Measurements from ENCODE around the gene FRAS1.

FRAS1 gene

GRCh38 chr4:78529569-78530209 is 472.6 kb downstream of the FRAS1 start:
- Histone ChIP-seq H3K9me3 (ENCODE audit: control extremely low read depth in 1 of 5, control insufficient read depth in 4 of 5, insufficient read depth in 2 of 5, low read depth in 1 of 5, low read length in 4 of 5) (no peaks in the 10 kb centered on the region), H3K27ac (ENCODE audit: insufficient read depth in 1 of 2, low read depth in 1 of 2, low read length in 2 of 2, poor library complexity in 1 of 2, severe bottlenecking in 2 of 2) (no peak overlapping the region), H3K27me3 (replicated peaks in 2 of 5; ENCODE audit: control insufficient read depth in 4 of 5, insufficient read depth in 5 of 5, low read length in 4 of 5) (no peaks in the 10 kb centered on the region), H3K4me1 (ENCODE audit: control extremely low read depth in 1 of 4, control insufficient read depth in 4 of 4, insufficient read depth in 4 of 4, low read length in 3 of 4) (peaks cover 0 to 6% (median 0%) of the 10 kb centered on the region in 4 experiments), H3K4me3 (ENCODE audit: control insufficient read depth in 1 of 7, extremely low read depth in 1 of 7, insufficient read depth in 4 of 7, low read depth in 2 of 7, low read length in 6 of 7) (no peak overlapping the region), H3K36me3 (ENCODE audit: control insufficient read depth in 4 of 4, insufficient read depth in 4 of 4, low read length in 3 of 4) (no peaks in the 10 kb centered on the region)
- 100% methylated on average over 1 of the region's 2 CpGs for whole genome bisulfite sequencing (ENCODE audit: insufficient coverage)
- ChIA-PET POLR2A (no interaction called here), CTCF (no interaction called here)
- no peak for DNase-seq

- H3K4me3 ChIP-seq (ENCODE audit: control insufficient read depth in 1 of 7, extremely low read depth in 1 of 7, insufficient read depth in 4 of 7, low read depth in 2 of 7, low read length in 6 of 7): no peak overlapping the region
- peaks cover 0 to 6% (median 0%) of the 10 kb centered on the region in 4 experiments for H3K4me1 ChIP-seq (ENCODE audit: control extremely low read depth in 1 of 4, control insufficient read depth in 4 of 4, insufficient read depth in 4 of 4, low read length in 3 of 4)
- no peaks in the 10 kb centered on the region for H3K36me3 ChIP-seq (ENCODE audit: control insufficient read depth in 4 of 4, insufficient read depth in 4 of 4, low read length in 3 of 4)
- no peak overlapping the region for H3K27ac ChIP-seq (ENCODE audit: insufficient read depth in 1 of 2, low read depth in 1 of 2, low read length in 2 of 2, poor library complexity in 1 of 2, severe bottlenecking in 2 of 2)
- ChIA-PET CTCF (no interaction called here), POLR2A (no interaction called here)
- no peak for DNase-seq
- no CpG with 5 or more reads among the region's 1 CpG for WGBS (ENCODE audit: insufficient coverage)
- no peaks in the 10 kb centered on the region for H3K9me3 ChIP-seq (ENCODE audit: control extremely low read depth in 1 of 5, control insufficient read depth in 4 of 5, insufficient read depth in 2 of 5, low read depth in 1 of 5, low read length in 4 of 5)
- H3K27me3 ChIP-seq (replicated peaks in 2 of 5; ENCODE audit: control insufficient read depth in 4 of 5, insufficient read depth in 5 of 5, low read length in 4 of 5): no peaks in the 10 kb centered on the region
Measured at GRCh38 chr4:78532046-78532445, 474.9 kb downstream of the FRAS1 start.

GRCh38 chr4:78533854-78534253 is 476.7 kb downstream of the FRAS1 start:
- 88% methylated on average over 5 of the region's 5 CpGs for WGBS (ENCODE audit: insufficient coverage)
- no peak for DNase-seq
- Histone ChIP-seq H3K27me3 (replicated peaks in 2 of 5; ENCODE audit: control insufficient read depth in 4 of 5, insufficient read depth in 5 of 5, low read length in 4 of 5) (no peaks in the 10 kb centered on the region), H3K4me1 (ENCODE audit: control extremely low read depth in 1 of 4, control insufficient read depth in 4 of 4, insufficient read depth in 4 of 4, low read length in 3 of 4) (peaks cover 0 to 6% (median 0%) of the 10 kb centered on the region in 4 experiments), H3K4me3 (ENCODE audit: control insufficient read depth in 1 of 7, extremely low read depth in 1 of 7, insufficient read depth in 4 of 7, low read depth in 2 of 7, low read length in 6 of 7) (no peak overlapping the region), H3K27ac (ENCODE audit: insufficient read depth in 1 of 2, low read depth in 1 of 2, low read length in 2 of 2, poor library complexity in 1 of 2, severe bottlenecking in 2 of 2) (no peak overlapping the region), H3K36me3 (ENCODE audit: control insufficient read depth in 4 of 4, insufficient read depth in 4 of 4, low read length in 3 of 4) (no peaks in the 10 kb centered on the region), H3K9me3 (ENCODE audit: control extremely low read depth in 1 of 5, control insufficient read depth in 4 of 5, insufficient read depth in 2 of 5, low read depth in 1 of 5, low read length in 4 of 5) (no peaks in the 10 kb centered on the region)
- POLR2A ChIA-PET: no interaction called here
- CTCF ChIA-PET: no interaction called here

- no peak for DNase-seq
- H3K4me3 ChIP-seq (ENCODE audit: control insufficient read depth in 1 of 7, extremely low read depth in 1 of 7, insufficient read depth in 4 of 7, low read depth in 2 of 7, low read length in 6 of 7): no peak overlapping the region
- no peaks in the 10 kb centered on the region for H3K36me3 ChIP-seq (ENCODE audit: control insufficient read depth in 4 of 4, insufficient read depth in 4 of 4, low read length in 3 of 4)
- POLR2A ChIA-PET: no interaction called here
- H3K27ac ChIP-seq (ENCODE audit: insufficient read depth in 1 of 2, low read depth in 1 of 2, low read length in 2 of 2, poor library complexity in 1 of 2, severe bottlenecking in 2 of 2): no peak overlapping the region
- WGBS (ENCODE audit: insufficient coverage): 98% methylated on average over 4 of the region's 4 CpGs
- peaks cover 0 to 6% (median 0%) of the 10 kb centered on the region in 4 experiments for H3K4me1 ChIP-seq (ENCODE audit: control extremely low read depth in 1 of 4, control insufficient read depth in 4 of 4, insufficient read depth in 4 of 4, low read length in 3 of 4)
- H3K27me3 ChIP-seq (replicated peaks in 2 of 5; ENCODE audit: control insufficient read depth in 4 of 5, insufficient read depth in 5 of 5, low read length in 4 of 5): no peaks in the 10 kb centered on the region
- CTCF ChIA-PET: no interaction called here
- no peaks in the 10 kb centered on the region for H3K9me3 ChIP-seq (ENCODE audit: control extremely low read depth in 1 of 5, control insufficient read depth in 4 of 5, insufficient read depth in 2 of 5, low read depth in 1 of 5, low read length in 4 of 5)
Measured at GRCh38 chr4:78534286-78534955, 477.3 kb downstream of the FRAS1 start.

GRCh38 chr4:78542373-78542772 is 485.2 kb downstream of the FRAS1 start:
- no peaks in the 10 kb centered on the region for H3K27me3 ChIP-seq (replicated peaks in 2 of 5; ENCODE audit: control insufficient read depth in 4 of 5, insufficient read depth in 5 of 5, low read length in 4 of 5)
- ChIA-PET CTCF (no interaction called here), POLR2A (no interaction called here)
- H3K4me3 ChIP-seq (ENCODE audit: control insufficient read depth in 1 of 7, extremely low read depth in 1 of 7, insufficient read depth in 4 of 7, low read depth in 2 of 7, low read length in 6 of 7): no peak overlapping the region
- WGBS (ENCODE audit: insufficient coverage): 100% methylated on average over 1 of the region's 5 CpGs
- H3K9me3 ChIP-seq (ENCODE audit: control extremely low read depth in 1 of 5, control insufficient read depth in 4 of 5, insufficient read depth in 2 of 5, low read depth in 1 of 5, low read length in 4 of 5): no peaks in the 10 kb centered on the region
- no peak overlapping the region for H3K27ac ChIP-seq (ENCODE audit: insufficient read depth in 1 of 2, low read depth in 1 of 2, low read length in 2 of 2, poor library complexity in 1 of 2, severe bottlenecking in 2 of 2)
- H3K36me3 ChIP-seq (ENCODE audit: control insufficient read depth in 4 of 4, insufficient read depth in 4 of 4, low read length in 3 of 4): no peaks in the 10 kb centered on the region
- no peak for DNase-seq
- no peaks in the 10 kb centered on the region for H3K4me1 ChIP-seq (ENCODE audit: control extremely low read depth in 1 of 4, control insufficient read depth in 4 of 4, insufficient read depth in 4 of 4, low read length in 3 of 4)

- DNase-seq: no peak
- Histone ChIP-seq H3K36me3 (ENCODE audit: control insufficient read depth in 4 of 4, insufficient read depth in 4 of 4, low read length in 3 of 4) (no peaks in the 10 kb centered on the region), H3K4me1 (ENCODE audit: control extremely low read depth in 1 of 4, control insufficient read depth in 4 of 4, insufficient read depth in 4 of 4, low read length in 3 of 4) (no peaks in the 10 kb centered on the region), H3K9me3 (ENCODE audit: control extremely low read depth in 1 of 5, control insufficient read depth in 4 of 5, insufficient read depth in 2 of 5, low read depth in 1 of 5, low read length in 4 of 5) (no peaks in the 10 kb centered on the region), H3K4me3 (ENCODE audit: control insufficient read depth in 1 of 7, extremely low read depth in 1 of 7, insufficient read depth in 4 of 7, low read depth in 2 of 7, low read length in 6 of 7) (no peak overlapping the region), H3K27me3 (replicated peaks in 2 of 5; ENCODE audit: control insufficient read depth in 4 of 5, insufficient read depth in 5 of 5, low read length in 4 of 5) (no peaks in the 10 kb centered on the region), H3K27ac (ENCODE audit: insufficient read depth in 1 of 2, low read depth in 1 of 2, low read length in 2 of 2, poor library complexity in 1 of 2, severe bottlenecking in 2 of 2) (no peak overlapping the region)
- ChIA-PET POLR2A (no interaction called here), CTCF (no interaction called here)
- WGBS (ENCODE audit: insufficient coverage): 89% methylated on average over 2 of the region's 2 CpGs
Measured at GRCh38 chr4:78543424-78544125, 486.5 kb downstream of the FRAS1 start.

GRCh38 chr4:78544678-78545077 is 487.6 kb downstream of the FRAS1 start:
- no peaks in the 10 kb centered on the region for H3K9me3 ChIP-seq (ENCODE audit: control extremely low read depth in 1 of 5, control insufficient read depth in 4 of 5, insufficient read depth in 2 of 5, low read depth in 1 of 5, low read length in 4 of 5)
- H3K27ac ChIP-seq (ENCODE audit: insufficient read depth in 1 of 2, low read depth in 1 of 2, low read length in 2 of 2, poor library complexity in 1 of 2, severe bottlenecking in 2 of 2): no peak overlapping the region
- no peaks in the 10 kb centered on the region for H3K36me3 ChIP-seq (ENCODE audit: control insufficient read depth in 4 of 4, insufficient read depth in 4 of 4, low read length in 3 of 4)
- no peak for DNase-seq
- POLR2A ChIA-PET: no interaction called here
- no peak overlapping the region for H3K4me3 ChIP-seq (ENCODE audit: control insufficient read depth in 1 of 7, extremely low read depth in 1 of 7, insufficient read depth in 4 of 7, low read depth in 2 of 7, low read length in 6 of 7)
- H3K27me3 ChIP-seq (replicated peaks in 2 of 5; ENCODE audit: control insufficient read depth in 4 of 5, insufficient read depth in 5 of 5, low read length in 4 of 5): no peaks in the 10 kb centered on the region
- CTCF ChIA-PET: interaction anchor here (0.9 kb wide), 1 partner anchor 11 kb away, joined by 3 read pairs; no protein-coding TSS in a partner anchor
- 80% methylated on average over 2 of the region's 2 CpGs for WGBS (ENCODE audit: insufficient coverage)
- no peaks in the 10 kb centered on the region for H3K4me1 ChIP-seq (ENCODE audit: control extremely low read depth in 1 of 4, control insufficient read depth in 4 of 4, insufficient read depth in 4 of 4, low read length in 3 of 4)
